ENCODE results near the gene TNFRSF1A. TPM values are rescaled to one million over a fixed set of nuclear protein-coding genes. Genes with fewer than 3 reads are reported as not detected.
A peak's percentile ranks its signal among the peaks of the same experiment; 100 is the strongest.
"Not testable (repeated sequence)": the region's sequence is repeated elsewhere in the genome, so short reads cannot be mapped to it uniquely, and the experiment has no call there.

Gene TNFRSF1A
- total RNA-seq, 1 donor from 2014 or later: 21.8 TPM

GRCh38 chr12:6340032-6340638 lies 1.7 kb downstream of the TNFRSF1A start:
- Mint-ChIP-seq H3K27ac (no peak overlapping the region), H3K4me3 (no peak overlapping the region), H3K27me3 (ENCODE audit: insufficient read depth, low read depth) (peaks cover 4% of the 10 kb centered on the region), H3K9me3 (no peaks in the 10 kb centered on the region), H3K36me3 (no peaks in the 10 kb centered on the region), H3K4me1 (peaks cover 34% of the 10 kb centered on the region)
- Histone ChIP-seq H3K4me2 (peak overlapping the region; percentile 99), H3F3A (ENCODE audit: low read depth) (peaks cover 52% of the 10 kb centered on the region), H3K27me3 (no peaks in the 10 kb centered on the region), H3K36me3 (no peaks in the 10 kb centered on the region), H2AFZ (replicated peaks) (no peak overlapping the region), H3K79me2 (ENCODE audit: low read depth) (peaks cover 59% of the 10 kb centered on the region), H3K9ac (peak overlapping the region; percentile 72), H3K4me3 (peak overlapping the region; percentile 87), H3K4me1 (peaks cover 55% of the 10 kb centered on the region), H4K20me1 (ENCODE audit: low read depth) (peaks cover 4% of the 10 kb centered on the region), H3K9me3 (ENCODE audit: low read depth) (no peaks in the 10 kb centered on the region), H3K27ac (peak overlapping the region; percentile 21)
- TF ChIP-seq EZH2phosphoT487 (IDR thresholded peaks at IDR 0.05) (no peak), EZH2 (IDR thresholded peaks at IDR 0.05) (no peak), CTCF (IDR thresholded peaks at IDR 0.05) (no peak)
- no peak for DNase-seq (ENCODE audit: low spot score)

DNA sequence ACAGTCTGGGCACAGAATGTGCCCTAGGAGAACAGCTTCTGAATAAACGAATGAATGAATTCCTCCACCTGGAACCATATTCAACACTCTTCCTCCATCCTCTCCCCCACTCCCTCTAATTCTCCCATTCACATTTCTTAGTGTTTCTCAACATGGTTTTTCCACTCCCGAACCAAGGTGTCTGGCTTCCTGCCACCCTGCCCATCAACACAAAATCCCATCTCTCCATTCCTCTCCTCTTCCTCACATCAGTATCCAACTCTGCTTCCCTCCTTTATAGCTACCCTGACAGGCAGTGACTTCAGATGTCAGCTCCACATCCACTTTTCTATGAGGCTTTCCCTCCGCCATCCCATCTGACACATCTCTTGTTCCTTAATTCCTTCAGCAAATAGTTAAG lies 2.9 kb downstream of the TNFRSF1A start:
- H2AFZ ChIP-seq (replicated peaks): no peak overlapping the region

DNA sequence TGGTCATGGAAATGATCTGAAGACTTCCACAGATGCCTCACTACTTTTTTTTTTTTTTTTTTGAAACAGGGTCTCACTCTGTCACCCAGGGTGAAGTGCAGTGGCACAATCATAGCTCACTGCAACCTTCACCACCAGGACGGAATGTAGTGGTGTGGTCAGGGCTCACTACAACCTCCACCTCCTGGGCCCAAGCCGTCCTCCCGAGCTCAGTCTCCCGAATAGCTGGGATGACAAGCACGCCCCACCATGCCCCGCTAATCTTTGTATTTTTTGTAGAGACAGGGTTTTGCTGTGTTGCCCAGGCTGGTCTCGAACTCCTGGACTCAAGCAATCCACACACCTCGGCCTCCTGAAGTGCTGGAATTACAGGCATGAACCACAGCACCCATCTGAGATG lies 3.3 kb downstream of the TNFRSF1A start:
- not testable (repeated sequence) for DNase-seq (ENCODE audit: low spot score); H4K20me1 ChIP-seq (ENCODE audit: low read depth); H3K27ac ChIP-seq; H3K27me3 Mint-ChIP-seq (ENCODE audit: insufficient read depth, low read depth); H3K36me3 Mint-ChIP-seq; H3K27ac Mint-ChIP-seq; H3K4me3 ChIP-seq; H2AFZ ChIP-seq (replicated peaks); H3K9ac ChIP-seq; H3K4me3 Mint-ChIP-seq; H3K9me3 Mint-ChIP-seq; H3K36me3 ChIP-seq; H3K9me3 ChIP-seq (ENCODE audit: low read depth); H3K27me3 ChIP-seq
- H3K79me2 ChIP-seq (ENCODE audit: low read depth): peaks cover 75% of the 10 kb centered on the region
- peak overlapping the region; percentile 40 for H3K4me2 ChIP-seq
- peaks cover 51% of the 10 kb centered on the region for H3F3A ChIP-seq (ENCODE audit: low read depth)
- peaks cover 61% of the 10 kb centered on the region for H3K4me1 ChIP-seq
- peaks cover 43% of the 10 kb centered on the region for H3K4me1 Mint-ChIP-seq

More for the DNA sequence above, 2.9 kb downstream of the TNFRSF1A start:
- peaks cover 43% of the 10 kb centered on the region for H3K4me1 Mint-ChIP-seq
- no peaks in the 10 kb centered on the region for H3K36me3 Mint-ChIP-seq
- no peak overlapping the region for H3K27ac Mint-ChIP-seq
- DNase-seq (ENCODE audit: low spot score): no peak
- Histone ChIP-seq H3K4me1 (peaks cover 61% of the 10 kb centered on the region), H3K4me2 (peak overlapping the region; percentile 99), H3K4me3 (no peak overlapping the region), H3F3A (ENCODE audit: low read depth) (peaks cover 55% of the 10 kb centered on the region), H3K27me3 (no peaks in the 10 kb centered on the region), H4K20me1 (ENCODE audit: low read depth) (peaks cover 4% of the 10 kb centered on the region), H3K9me3 (ENCODE audit: low read depth) (no peaks in the 10 kb centered on the region), H3K9ac (no peak overlapping the region), H3K36me3 (no peaks in the 10 kb centered on the region), H3K79me2 (ENCODE audit: low read depth) (peaks cover 71% of the 10 kb centered on the region), H3K27ac (no peak overlapping the region)
- peaks cover 4% of the 10 kb centered on the region for H3K27me3 Mint-ChIP-seq (ENCODE audit: insufficient read depth, low read depth)
- TF ChIP-seq CTCF (IDR thresholded peaks at IDR 0.05) (no peak), EZH2phosphoT487 (IDR thresholded peaks at IDR 0.05) (no peak), EZH2 (IDR thresholded peaks at IDR 0.05) (no peak)
- no peaks in the 10 kb centered on the region for H3K9me3 Mint-ChIP-seq
- no peak overlapping the region for H3K4me3 Mint-ChIP-seq

GRCh38 chr12:6337958-6338433 lies 3.9 kb downstream of the TNFRSF1A start:
- Mint-ChIP-seq H3K27ac (no peak overlapping the region), H3K4me1 (peaks cover 40% of the 10 kb centered on the region), H3K4me3 (no peak overlapping the region), H3K9me3 (no peaks in the 10 kb centered on the region), H3K36me3 (peaks cover 6% of the 10 kb centered on the region), H3K27me3 (ENCODE audit: insufficient read depth, low read depth) (peaks cover 2% of the 10 kb centered on the region)
- Histone ChIP-seq H3K27ac (no peak overlapping the region), H3K9ac (no peak overlapping the region), H2AFZ (replicated peaks) (no peak overlapping the region), H3K36me3 (no peaks in the 10 kb centered on the region), H3K4me2 (peak overlapping the region; percentile 40), H3F3A (ENCODE audit: low read depth) (peaks cover 51% of the 10 kb centered on the region), H3K4me3 (no peak overlapping the region), H3K27me3 (no peaks in the 10 kb centered on the region), H3K4me1 (peaks cover 61% of the 10 kb centered on the region), H3K79me2 (ENCODE audit: low read depth) (peaks cover 77% of the 10 kb centered on the region), H4K20me1 (ENCODE audit: low read depth) (peaks cover 4% of the 10 kb centered on the region), H3K9me3 (ENCODE audit: low read depth) (no peaks in the 10 kb centered on the region)
- TF ChIP-seq CTCF (IDR thresholded peaks at IDR 0.05) (no peak), EZH2 (IDR thresholded peaks at IDR 0.05) (no peak)
- no peak for DNase-seq (ENCODE audit: low spot score)

Measured in neural progenitor cell (in vitro differentiated cells).